GM23338 (cell line): ENCODE measurements around the gene NEURL1. TPM values are rescaled to one million over a fixed set of nuclear protein-coding genes. Genes with fewer than 3 reads are reported as not detected.

Experiments
- ATAC-seq: fragments of 200-7000 bp; cut with Tn5 transposase; 3 replicates; pipeline ENCODE4 v1.9.1; 2020
- DNase-seq: peaks from one replicate; pipeline ENCODE4 v3.0.0-alpha.2; 2015; ENCODE audit warnings: low spot score
- H2AFZ ChIP-seq: fragments of 200-600 bp; sonication (generic); 2 replicates; pipeline ENCODE4 v1.8.0; 2016; ENCODE audit warnings: antibody characterized with exemption, mild to moderate bottlenecking, moderate library complexity
- H3F3A ChIP-seq: fragments of 200-600 bp; sonication (generic); replicated peaks from 2 replicates; pipeline ENCODE4 v1.8.0; 2017; ENCODE audit warnings: antibody characterized with exemption, mixed run types, low read depth
- H3K27ac ChIP-seq: fragments of 200-600 bp; sonication (generic); 2 replicates; pipeline ENCODE4 v1.6.1; 2016; ENCODE audit warnings: low read depth
- H3K27me3 ChIP-seq: fragments of 200-600 bp; sonication (generic); 2 replicates; pipeline ENCODE4 v1.8.0; 2016; ENCODE audit warnings: mild to moderate bottlenecking, mixed run types, moderate library complexity; ENCODE audit not compliant: insufficient read depth
- H3K36me3 ChIP-seq: fragments of 200-600 bp; sonication (generic); 2 replicates; pipeline ENCODE4 v1.8.0; 2016; ENCODE audit warnings: mild to moderate bottlenecking; ENCODE audit not compliant: insufficient read depth
- H3K4me1 ChIP-seq: fragments of 200-600 bp; sonication (generic); 2 replicates; pipeline ENCODE4 v1.8.0; 2016; ENCODE audit warnings: mild to moderate bottlenecking, moderate library complexity; ENCODE audit not compliant: insufficient read depth
- H3K4me2 ChIP-seq: fragments of 200-600 bp; sonication (generic); 2 replicates; pipeline ENCODE4 v1.7.1; 2017; ENCODE audit warnings: mixed run types
- H3K4me3 ChIP-seq: fragments of 200-600 bp; sonication (generic); 2 replicates; pipeline ENCODE4 v1.6.1; 2016; ENCODE audit warnings: mixed run types
- H3K79me2 ChIP-seq: fragments of 200-600 bp; sonication (generic); replicated peaks from 2 replicates; pipeline ENCODE4 v1.8.0; 2017; ENCODE audit warnings: mild to moderate bottlenecking; ENCODE audit not compliant: insufficient read depth
- H3K9me2 ChIP-seq: fragments of 200-600 bp; sonication (generic); 2 replicates; pipeline ENCODE4 v1.8.0; 2017; ENCODE audit not compliant: insufficient read depth
- H4K20me1 ChIP-seq: fragments of 200-600 bp; sonication (generic); replicated peaks from 2 replicates; pipeline ENCODE4 v1.8.0; 2017; ENCODE audit warnings: mild to moderate bottlenecking; ENCODE audit not compliant: insufficient read depth
- H3K27ac Mint-ChIP-seq: 2 replicates; pipeline ENCODE4 v1.8.0; 2020; ENCODE audit warnings: inconsistent platforms, mild to moderate bottlenecking, moderate library complexity, mixed read lengths
- H3K27me3 Mint-ChIP-seq: 3 replicates; pipeline ENCODE4 v1.8.0; 2022; ENCODE audit warnings: low read depth, mild to moderate bottlenecking, moderate library complexity, mixed read lengths, inconsistent platforms; ENCODE audit not compliant: insufficient read depth, poor library complexity
- H3K36me3 Mint-ChIP-seq: 3 replicates; pipeline ENCODE4 v1.8.0; 2021; ENCODE audit warnings: low read depth, mild to moderate bottlenecking, inconsistent platforms, moderate library complexity, mixed read lengths
- H3K4me1 Mint-ChIP-seq: 3 replicates; pipeline ENCODE4 v1.8.0; 2020; ENCODE audit warnings: mild to moderate bottlenecking, inconsistent platforms, mixed read lengths
- H3K4me3 Mint-ChIP-seq: 3 replicates; pipeline ENCODE4 v1.8.0; 2021; ENCODE audit warnings: moderate library complexity, mild to moderate bottlenecking, inconsistent platforms, mixed read lengths
- H3K9me3 Mint-ChIP-seq: 3 replicates; pipeline ENCODE4 v1.8.0; 2020; ENCODE audit warnings: moderate library complexity, mild to moderate bottlenecking, inconsistent platforms, mixed read lengths
- CREB1 ChIP-seq: fragments of 250-450 bp; sonication (Bioruptor Pico); IDR thresholded peaks from 2 replicates; pipeline ENCODE4 v1.5.0; 2020; ENCODE audit warnings: low read depth, mild to moderate bottlenecking, moderate library complexity
- EZH2phosphoT487 ChIP-seq: fragments of 200-600 bp; sonication (generic); IDR thresholded peaks from one replicate; pipeline ENCODE4 v1.8.1; 2018; ENCODE audit warnings: antibody characterized with exemption; ENCODE audit not compliant: unreplicated experiment
- POLR2AphosphoS5 ChIP-seq: IDR thresholded peaks from 2 replicates; pipeline ENCODE4 v1.6.1; 2016; ENCODE audit warnings: antibody characterized with exemption, low read depth
- STAT1 ChIP-seq: IDR thresholded peaks from one replicate; pipeline ENCODE4 v1.6.1; 2016; ENCODE audit warnings: antibody characterized with exemption; ENCODE audit not compliant: unreplicated experiment
- ZNF114 ChIP-seq: fragments of 250-450 bp; sonication (Bioruptor Pico); IDR thresholded peaks from 2 replicates; pipeline ENCODE4 v1.5.0; 2020; ENCODE audit warnings: mild to moderate bottlenecking, moderate library complexity
- ZNF331 ChIP-seq: fragments of 250-450 bp; sonication (Bioruptor Pico); IDR thresholded peaks from 2 replicates; pipeline ENCODE4 v1.5.0; 2020; ENCODE audit warnings: low read depth, mild to moderate bottlenecking, moderate library complexity
- polyA plus RNA-seq: library from polyadenylated mRNA; unstranded; fragments of >200 nt; fragmentation: Nextera tagmentation; extraction: Ambion mirVana; gene quantifications from 2 replicates; pipeline ENCODE4 v1.2.1, GENCODE V29; 2016
- total RNA-seq: library from RNA; depleted of rRNA; stranded (reverse); fragments of >200 nt; shearing (Covaris generic); gene quantifications from 2 replicates; pipeline ENCODE4 v1.2.3, GENCODE V29; 2014
- TF ChIP-seq, protein P1 (sequence below): fragments of 250-450 bp; sonication (Bioruptor Pico); IDR thresholded peaks from 2 replicates; pipeline ENCODE4 v1.5.0; 2020; ENCODE audit warnings: mild to moderate bottlenecking, moderate library complexity
- TF ChIP-seq, protein P2 (sequence below): IDR thresholded peaks from one replicate; pipeline ENCODE4 v1.6.1; 2018; ENCODE audit warnings: antibody characterized with exemption; ENCODE audit not compliant: unreplicated experiment
- TF ChIP-seq, protein P3 (sequence below): IDR thresholded peaks from 2 replicates; pipeline ENCODE4 v1.6.1; 2016; ENCODE audit warnings: antibody characterized with exemption

The NEURL1 gene
- total and polyA plus RNA-seq, 2 experiments from 2014 or later, result 0.82 to 1.1 TPM

DNA sequence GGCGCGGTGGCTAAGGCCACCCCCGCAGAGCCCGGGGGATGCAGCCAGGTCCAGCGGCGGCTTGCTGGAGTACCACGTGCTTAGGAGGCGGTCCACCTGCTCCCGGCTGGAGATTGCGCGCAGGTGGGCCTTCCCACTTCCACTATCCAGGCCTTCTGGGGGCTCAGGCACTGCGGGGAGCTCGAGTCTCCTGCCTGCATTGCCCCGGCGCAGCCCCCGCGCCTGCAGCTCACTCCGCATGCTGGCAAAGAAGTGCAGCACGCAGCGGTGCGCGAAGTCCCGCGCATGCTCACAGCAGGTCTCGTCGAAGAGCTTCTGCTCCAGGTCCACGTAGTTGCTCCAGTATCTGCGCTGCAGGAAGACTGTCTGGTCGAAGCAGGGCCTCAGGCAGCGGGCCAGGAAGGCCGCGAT lies 20.2 kb upstream of the NEURL1 start (continued):
- TF ChIP-seq, protein P1, sequence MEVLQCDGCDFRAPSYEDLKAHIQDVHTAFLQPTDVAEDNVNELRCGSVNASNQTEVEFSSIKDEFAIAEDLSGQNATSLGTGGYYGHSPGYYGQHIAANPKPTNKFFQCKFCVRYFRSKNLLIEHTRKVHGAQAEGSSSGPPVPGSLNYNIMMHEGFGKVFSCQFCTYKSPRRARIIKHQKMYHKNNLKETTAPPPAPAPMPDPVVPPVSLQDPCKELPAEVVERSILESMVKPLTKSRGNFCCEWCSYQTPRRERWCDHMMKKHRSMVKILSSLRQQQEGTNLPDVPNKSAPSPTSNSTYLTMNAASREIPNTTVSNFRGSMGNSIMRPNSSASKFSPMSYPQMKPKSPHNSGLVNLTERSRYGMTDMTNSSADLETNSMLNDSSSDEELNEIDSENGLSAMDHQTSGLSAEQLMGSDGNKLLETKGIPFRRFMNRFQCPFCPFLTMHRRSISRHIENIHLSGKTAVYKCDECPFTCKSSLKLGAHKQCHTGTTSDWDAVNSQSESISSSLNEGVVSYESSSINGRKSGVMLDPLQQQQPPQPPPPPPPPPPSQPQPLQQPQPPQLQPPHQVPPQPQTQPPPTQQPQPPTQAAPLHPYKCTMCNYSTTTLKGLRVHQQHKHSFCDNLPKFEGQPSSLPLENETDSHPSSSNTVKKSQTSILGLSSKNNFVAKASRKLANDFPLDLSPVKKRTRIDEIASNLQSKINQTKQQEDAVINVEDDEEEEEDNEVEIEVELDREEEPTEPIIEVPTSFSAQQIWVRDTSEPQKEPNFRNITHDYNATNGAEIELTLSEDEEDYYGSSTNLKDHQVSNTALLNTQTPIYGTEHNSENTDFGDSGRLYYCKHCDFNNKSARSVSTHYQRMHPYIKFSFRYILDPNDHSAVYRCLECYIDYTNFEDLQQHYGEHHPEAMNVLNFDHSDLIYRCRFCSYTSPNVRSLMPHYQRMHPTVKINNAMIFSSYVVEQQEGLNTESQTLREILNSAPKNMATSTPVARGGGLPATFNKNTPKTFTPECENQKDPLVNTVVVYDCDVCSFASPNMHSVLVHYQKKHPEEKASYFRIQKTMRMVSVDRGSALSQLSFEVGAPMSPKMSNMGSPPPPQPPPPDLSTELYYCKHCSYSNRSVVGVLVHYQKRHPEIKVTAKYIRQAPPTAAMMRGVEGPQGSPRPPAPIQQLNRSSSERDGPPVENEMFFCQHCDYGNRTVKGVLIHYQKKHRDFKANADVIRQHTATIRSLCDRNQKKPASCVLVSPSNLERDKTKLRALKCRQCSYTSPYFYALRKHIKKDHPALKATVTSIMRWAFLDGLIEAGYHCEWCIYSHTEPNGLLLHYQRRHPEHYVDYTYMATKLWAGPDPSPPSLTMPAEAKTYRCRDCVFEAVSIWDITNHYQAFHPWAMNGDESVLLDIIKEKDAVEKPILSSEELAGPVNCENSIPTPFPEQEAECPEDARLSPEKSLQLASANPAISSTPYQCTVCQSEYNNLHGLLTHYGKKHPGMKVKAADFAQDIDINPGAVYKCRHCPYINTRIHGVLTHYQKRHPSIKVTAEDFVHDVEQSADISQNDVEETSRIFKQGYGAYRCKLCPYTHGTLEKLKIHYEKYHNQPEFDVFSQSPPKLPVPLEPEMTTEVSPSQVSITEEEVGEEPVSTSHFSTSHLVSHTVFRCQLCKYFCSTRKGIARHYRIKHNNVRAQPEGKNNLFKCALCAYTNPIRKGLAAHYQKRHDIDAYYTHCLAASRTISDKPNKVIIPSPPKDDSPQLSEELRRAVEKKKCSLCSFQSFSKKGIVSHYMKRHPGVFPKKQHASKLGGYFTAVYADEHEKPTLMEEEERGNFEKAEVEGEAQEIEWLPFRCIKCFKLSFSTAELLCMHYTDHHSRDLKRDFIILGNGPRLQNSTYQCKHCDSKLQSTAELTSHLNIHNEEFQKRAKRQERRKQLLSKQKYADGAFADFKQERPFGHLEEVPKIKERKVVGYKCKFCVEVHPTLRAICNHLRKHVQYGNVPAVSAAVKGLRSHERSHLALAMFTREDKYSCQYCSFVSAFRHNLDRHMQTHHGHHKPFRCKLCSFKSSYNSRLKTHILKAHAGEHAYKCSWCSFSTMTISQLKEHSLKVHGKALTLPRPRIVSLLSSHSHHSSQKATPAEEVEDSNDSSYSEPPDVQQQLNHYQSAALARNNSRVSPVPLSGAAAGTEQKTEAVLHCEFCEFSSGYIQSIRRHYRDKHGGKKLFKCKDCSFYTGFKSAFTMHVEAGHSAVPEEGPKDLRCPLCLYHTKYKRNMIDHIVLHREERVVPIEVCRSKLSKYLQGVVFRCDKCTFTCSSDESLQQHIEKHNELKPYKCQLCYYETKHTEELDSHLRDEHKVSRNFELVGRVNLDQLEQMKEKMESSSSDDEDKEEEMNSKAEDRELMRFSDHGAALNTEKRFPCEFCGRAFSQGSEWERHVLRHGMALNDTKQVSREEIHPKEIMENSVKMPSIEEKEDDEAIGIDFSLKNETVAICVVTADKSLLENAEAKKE (CRISPR knock-in tag), result no peak

DNA sequence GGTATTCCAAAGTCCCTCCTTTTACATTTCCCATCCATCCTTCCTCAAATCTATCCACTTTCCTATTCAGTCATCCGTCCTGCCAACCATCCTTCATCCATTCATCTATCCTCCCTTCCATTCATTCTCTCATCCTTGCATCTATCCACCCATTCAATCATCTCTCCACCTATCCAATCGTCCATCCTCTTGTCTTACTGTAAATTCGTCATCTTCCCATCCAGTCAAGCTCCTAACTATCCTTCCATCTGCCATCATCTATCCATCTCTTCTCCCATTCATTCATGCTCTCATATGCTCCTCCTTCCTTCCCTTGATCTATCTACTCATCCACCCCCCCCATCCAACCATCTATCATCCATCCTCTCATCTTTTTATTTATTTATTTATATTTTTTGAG lies 19.4 kb upstream of the NEURL1 start:
- Histone ChIP-seq H3K4me2 (no peak overlapping the region), H2AFZ (no peak overlapping the region), H3K36me3 (no peaks in the 10 kb centered on the region), H3K9me2 (no peaks in the 10 kb centered on the region), H4K20me1 (no peaks in the 10 kb centered on the region), H3F3A (no peaks in the 10 kb centered on the region), H3K27me3 (no peaks in the 10 kb centered on the region), H3K4me1 (no peaks in the 10 kb centered on the region), H3K4me3 (no peak overlapping the region), H3K79me2 (no peaks in the 10 kb centered on the region), H3K27ac (no peak overlapping the region)
- Mint-ChIP-seq H3K27me3 (peaks cover 17% of the 10 kb centered on the region), H3K9me3 (no peaks in the 10 kb centered on the region), H3K27ac (no peak overlapping the region), H3K36me3 (no peaks in the 10 kb centered on the region), H3K4me1 (peaks cover 34% of the 10 kb centered on the region), H3K4me3 (no peak overlapping the region)
- DNase-seq (no peak), ATAC-seq (no peak)
- TF ChIP-seq CREB1 (no peak), STAT1 (no peak), POLR2AphosphoS5 (no peak), ZNF331 (CRISPR knock-in tag) (no peak), EZH2phosphoT487 (no peak), ZNF114 (CRISPR knock-in tag) (no peak)
- TF ChIP-seq, protein P2, sequence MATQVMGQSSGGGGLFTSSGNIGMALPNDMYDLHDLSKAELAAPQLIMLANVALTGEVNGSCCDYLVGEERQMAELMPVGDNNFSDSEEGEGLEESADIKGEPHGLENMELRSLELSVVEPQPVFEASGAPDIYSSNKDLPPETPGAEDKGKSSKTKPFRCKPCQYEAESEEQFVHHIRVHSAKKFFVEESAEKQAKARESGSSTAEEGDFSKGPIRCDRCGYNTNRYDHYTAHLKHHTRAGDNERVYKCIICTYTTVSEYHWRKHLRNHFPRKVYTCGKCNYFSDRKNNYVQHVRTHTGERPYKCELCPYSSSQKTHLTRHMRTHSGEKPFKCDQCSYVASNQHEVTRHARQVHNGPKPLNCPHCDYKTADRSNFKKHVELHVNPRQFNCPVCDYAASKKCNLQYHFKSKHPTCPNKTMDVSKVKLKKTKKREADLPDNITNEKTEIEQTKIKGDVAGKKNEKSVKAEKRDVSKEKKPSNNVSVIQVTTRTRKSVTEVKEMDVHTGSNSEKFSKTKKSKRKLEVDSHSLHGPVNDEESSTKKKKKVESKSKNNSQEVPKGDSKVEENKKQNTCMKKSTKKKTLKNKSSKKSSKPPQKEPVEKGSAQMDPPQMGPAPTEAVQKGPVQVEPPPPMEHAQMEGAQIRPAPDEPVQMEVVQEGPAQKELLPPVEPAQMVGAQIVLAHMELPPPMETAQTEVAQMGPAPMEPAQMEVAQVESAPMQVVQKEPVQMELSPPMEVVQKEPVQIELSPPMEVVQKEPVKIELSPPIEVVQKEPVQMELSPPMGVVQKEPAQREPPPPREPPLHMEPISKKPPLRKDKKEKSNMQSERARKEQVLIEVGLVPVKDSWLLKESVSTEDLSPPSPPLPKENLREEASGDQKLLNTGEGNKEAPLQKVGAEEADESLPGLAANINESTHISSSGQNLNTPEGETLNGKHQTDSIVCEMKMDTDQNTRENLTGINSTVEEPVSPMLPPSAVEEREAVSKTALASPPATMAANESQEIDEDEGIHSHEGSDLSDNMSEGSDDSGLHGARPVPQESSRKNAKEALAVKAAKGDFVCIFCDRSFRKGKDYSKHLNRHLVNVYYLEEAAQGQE, result no peak
- TF ChIP-seq, protein P3, sequence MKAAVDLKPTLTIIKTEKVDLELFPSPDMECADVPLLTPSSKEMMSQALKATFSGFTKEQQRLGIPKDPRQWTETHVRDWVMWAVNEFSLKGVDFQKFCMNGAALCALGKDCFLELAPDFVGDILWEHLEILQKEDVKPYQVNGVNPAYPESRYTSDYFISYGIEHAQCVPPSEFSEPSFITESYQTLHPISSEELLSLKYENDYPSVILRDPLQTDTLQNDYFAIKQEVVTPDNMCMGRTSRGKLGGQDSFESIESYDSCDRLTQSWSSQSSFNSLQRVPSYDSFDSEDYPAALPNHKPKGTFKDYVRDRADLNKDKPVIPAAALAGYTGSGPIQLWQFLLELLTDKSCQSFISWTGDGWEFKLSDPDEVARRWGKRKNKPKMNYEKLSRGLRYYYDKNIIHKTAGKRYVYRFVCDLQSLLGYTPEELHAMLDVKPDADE, result no peak
